Epithelial cell of esophagus (primary cell): ENCODE data around the gene TRIM33.
A peak's percentile ranks its signal among the peaks of the same experiment; 100 is the strongest.

Experiments
- DNase-seq: peaks from one replicate; pipeline ENCODE4 v3.0.0; 2010; ENCODE audit warnings: low read depth
- H3K4me3 ChIP-seq: 2 replicates; pipeline ENCODE4 v1.5.1; 2011; ENCODE audit warnings: mild to moderate bottlenecking, low read length, control low read depth
- CTCF ChIP-seq: IDR thresholded peaks from 2 replicates; pipeline ENCODE4 v1.5.1; 2011; ENCODE audit warnings: low read depth, mild to moderate bottlenecking, low read length, control low read depth, inconsistent platforms; ENCODE audit not compliant: insufficient read depth; ENCODE audit errors: missing control alignments

The TRIM33 gene

GRCh38 chr1:114359791-114360190, 151.2 kb downstream of the TRIM33 start:
- no peak overlapping the region for H3K4me3 ChIP-seq
- no peak for TF ChIP-seq CTCF
- DNase-seq: no peak

- no peak for TF ChIP-seq CTCF
- no peak for DNase-seq
Observed at GRCh38 chr1:114355240-114355639, 155.8 kb downstream of the TRIM33 start.

DNA sequence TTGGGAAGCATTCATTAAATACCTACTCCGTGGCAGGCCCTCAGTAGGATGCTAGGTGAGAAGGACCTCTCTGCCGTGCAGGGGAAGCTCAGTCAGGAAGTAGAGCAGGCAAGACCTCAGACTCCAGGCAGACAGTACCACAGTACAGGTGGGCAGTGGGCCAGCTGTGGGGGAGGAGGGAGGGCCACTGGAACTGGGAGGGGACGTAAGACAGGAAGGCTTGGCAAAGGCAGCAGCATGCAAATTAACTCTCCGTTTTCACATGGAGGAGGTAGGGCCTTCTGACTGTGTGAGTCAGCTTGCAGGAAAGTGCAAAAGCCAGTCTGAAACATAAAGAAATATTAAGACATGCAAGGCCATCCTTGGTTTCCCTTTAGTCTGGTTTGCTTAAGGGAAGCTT, 157.7 kb downstream of the TRIM33 start:
- peak; percentile 65 for DNase-seq
- no peak overlapping the region for H3K4me3 ChIP-seq
- no peak for TF ChIP-seq CTCF

More at GRCh38 chr1:114355240-114355639, 155.8 kb downstream of the TRIM33 start:
- H3K4me3 ChIP-seq: no peak overlapping the region

GRCh38 chr1:114352797-114353196, 158.2 kb downstream of the TRIM33 start:
- no peak for TF ChIP-seq CTCF
- no peak overlapping the region for H3K4me3 ChIP-seq
- DNase-seq: no peak

DNA sequence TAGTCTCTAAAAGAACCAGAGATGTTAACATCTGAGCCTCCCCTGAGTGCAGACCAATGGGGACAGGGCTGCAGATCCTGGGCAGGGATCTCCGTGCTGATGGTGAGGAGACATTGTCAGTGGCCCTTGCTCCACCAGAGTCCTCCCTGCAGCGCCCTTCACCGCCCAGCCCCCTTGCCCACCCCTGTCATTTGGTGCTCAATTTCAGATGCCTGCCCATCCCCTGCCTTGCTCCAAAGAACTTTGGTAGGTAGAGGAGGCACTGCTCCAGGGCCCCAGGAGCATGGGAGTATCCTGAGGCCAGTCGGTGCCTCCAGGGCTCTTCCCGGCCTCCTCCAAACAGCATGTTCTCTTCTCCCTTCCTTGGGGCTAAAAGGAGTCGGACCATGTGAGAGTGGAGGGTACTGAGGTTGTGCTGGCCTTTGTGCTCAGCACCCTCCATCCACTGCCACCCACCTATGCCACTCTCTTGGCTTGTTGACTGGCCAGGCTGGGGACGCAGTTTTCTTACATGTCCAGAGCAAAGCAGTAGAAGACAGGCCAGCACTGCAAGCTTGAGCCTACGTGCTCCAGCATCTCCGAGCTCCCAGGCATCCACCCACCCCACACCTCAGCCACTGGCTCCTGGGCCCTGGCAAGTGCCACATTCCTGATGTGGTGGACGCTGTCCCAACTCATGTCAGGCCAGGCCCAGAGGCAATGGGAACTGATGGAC, 160.1 kb downstream of the TRIM33 start:
- TF ChIP-seq CTCF: no peak
- no peak overlapping the region for H3K4me3 ChIP-seq
- DNase-seq: no peak

DNA sequence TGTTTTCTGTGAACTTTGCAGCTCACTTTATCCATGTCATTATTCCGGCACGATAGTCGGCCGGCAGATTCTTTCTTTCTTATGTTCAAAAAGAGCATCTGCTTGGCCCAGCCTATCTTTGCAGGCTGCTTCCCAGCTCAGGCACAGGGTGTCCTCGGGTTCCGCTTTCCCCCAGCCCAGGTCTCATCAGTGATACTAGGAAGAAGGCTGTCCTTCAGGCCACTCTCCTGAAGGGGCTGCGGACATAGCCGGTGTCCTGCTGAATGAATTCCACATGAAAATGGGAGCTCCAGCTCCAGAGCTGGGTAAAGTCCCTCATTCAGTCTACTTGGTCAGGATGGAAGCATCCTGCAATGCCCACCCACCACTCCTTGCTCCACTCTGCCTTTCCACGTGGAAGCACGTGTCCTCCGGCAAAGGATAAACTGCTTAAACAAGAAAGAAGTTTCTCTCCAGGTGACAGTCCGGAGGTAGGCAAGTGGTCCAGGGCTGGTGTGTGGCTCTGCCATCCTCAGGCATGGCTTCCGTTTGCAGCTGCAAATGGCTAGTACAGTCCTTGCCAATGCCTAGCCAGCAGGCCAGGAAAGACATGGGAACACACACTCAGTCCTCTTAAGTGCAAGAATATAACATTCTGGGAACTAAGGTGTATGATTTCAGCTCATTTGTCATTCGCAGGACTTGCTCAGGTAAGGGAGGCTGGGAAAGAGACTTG, 161.0 kb downstream of the TRIM33 start:
- no peak for DNase-seq
- H3K4me3 ChIP-seq: no peak overlapping the region
- TF ChIP-seq CTCF: no peak
